Right lobe of liver (tissue), 6 donors: Measurements from ENCODE around the gene FCGR3B. TPM values are rescaled to one million over a fixed set of nuclear protein-coding genes. Genes with fewer than 3 reads are reported as not detected.
"Not testable (repeated sequence)": the region's sequence is repeated elsewhere in the genome, so short reads cannot be mapped to it uniquely, and the experiment has no call there.

ENCODE experiments used
- ATAC-seq, 4 donors: fragments of 200-7000 bp; cut with Tn5 transposase; one replicate each; pipeline ENCODE4 v1.9.1; 2020; ENCODE audit warnings: mild to moderate bottlenecking in 4 of 4, moderate library complexity in 4 of 4
- DNase-seq, 3 donors: peaks; one replicate each; pipeline ENCODE4 v3.0.0-alpha.2; 2020
- H3K27ac ChIP-seq, 3 donors: fragments of 200-600 bp; one replicate each; pipeline ENCODE4 v1.8.0; 2022
- H3K27me3 ChIP-seq, 2 donors: fragments of 200-600 bp; one replicate each; pipeline ENCODE4 v1.8.0; 2022
- H3K36me3 ChIP-seq, 4 donors: fragments of 200-600 bp; sonication (generic) in 1 of 4; one replicate each; pipeline versions ENCODE4 v1.5.1 to v1.8.0; 2017 to 2022; ENCODE audit warnings: control low read depth in 1 of 4
- H3K4me1 ChIP-seq, 4 donors: fragments of 200-600 bp; sonication (generic) in 1 of 4; one replicate each; pipeline versions ENCODE4 v1.5.1 to v1.8.0; 2017 to 2022; ENCODE audit warnings: control low read depth in 1 of 4
- H3K4me3 ChIP-seq, 3 donors: fragments of 200-600 bp; one replicate each; pipeline ENCODE4 v1.8.0; 2022
- H3K9me3 ChIP-seq, 4 donors: fragments of 200-600 bp; sonication (generic) in 1 of 4; one replicate each; pipeline versions ENCODE4 v1.5.1 to v1.8.0; 2017 to 2022; ENCODE audit warnings: control low read depth in 1 of 4
- WGBS: methylation state at CpG from one replicate; pipeline ENCODE4 v1.1.6; 2018; ENCODE audit warnings: low coverage, low lambda C conversion rate; ENCODE audit not compliant: insufficient coverage; ENCODE audit errors: missing lambda C conversion rate; 5-methylcytosine and 5-hydroxymethylcytosine counted together
- intact Hi-C, 2 donors: fragments of 100-400 bp; cut with DNase I; formaldehyde crosslinking; loops; one replicate each; pipeline versions ENCODE4 v1.11.2 to v1.14.1; 2022
- total RNA-seq, 6 experiments: library from RNA; depleted of rRNA in 2 of 6; stranded (reverse); fragments of >200 nt in 2 of 6; fragmentation: NEBNext Ultra II Directional in 3 of 6; extraction: Animal tissue kit (Norgen Biotek cat#: 25700) in 3 of 6; gene quantifications; one replicate each; pipeline versions ENCODE4 v1.1.0 to v1.2.4, GENCODE V29; 2016 to 2023
- donor health status: DM: no; HTN: yes; CAD: no.
- donor health status: DM: no; HTN: no; CAD: no.
- donor health status: DM: no; HTN: no; CAD: no.
- donor health status: DM: no; HTN: yes; CAD: no.
- donor health status: DM: no; HTN: yes; CAD: no.

The FCGR3B gene
- total RNA-seq, 6 experiments from 2014 or later, result 1.7 to 14.3 (median 3.6) TPM

GRCh38 chr1:161593092-161593755 is 37.8 kb downstream of the FCGR3B start:
- H3K27ac ChIP-seq, intact Hi-C loops, ATAC-seq, H3K27me3 ChIP-seq, H3K36me3 ChIP-seq, H3K4me1 ChIP-seq, H3K4me3 ChIP-seq, H3K9me3 ChIP-seq: not testable (repeated sequence)
- DNase-seq, result peak in 1 of 3 donors; percentile 42
- 80% methylated on average over 1 of the region's 11 CpGs for WGBS

- 75% methylated on average over 1 of the region's 3 CpGs for WGBS
- DNase-seq, H3K27ac ChIP-seq, intact Hi-C loops, H3K27me3 ChIP-seq, H3K4me3 ChIP-seq, H3K4me1 ChIP-seq, ATAC-seq, H3K36me3 ChIP-seq, H3K9me3 ChIP-seq: not testable (repeated sequence)
Observed at GRCh38 chr1:161592586-161592985, 38.4 kb downstream of the FCGR3B start.

GRCh38 chr1:161589920-161590319 is 41.1 kb downstream of the FCGR3B start:
- DNase-seq, H3K27ac ChIP-seq, H3K9me3 ChIP-seq, H3K36me3 ChIP-seq, ATAC-seq, H3K27me3 ChIP-seq, H3K4me3 ChIP-seq, intact Hi-C loops, H3K4me1 ChIP-seq: not testable (repeated sequence)
- WGBS, result 80% methylated on average over 1 of the region's 6 CpGs

GRCh38 chr1:161589365-161589764 is 41.6 kb downstream of the FCGR3B start:
- H3K4me1 ChIP-seq, H3K27ac ChIP-seq, intact Hi-C loops, DNase-seq, H3K4me3 ChIP-seq, H3K27me3 ChIP-seq, H3K36me3 ChIP-seq, ATAC-seq, H3K9me3 ChIP-seq: not testable (repeated sequence)
- 96% methylated on average over 4 of the region's 8 CpGs for WGBS

- intact Hi-C loops, H3K9me3 ChIP-seq, H3K4me1 ChIP-seq, H3K4me3 ChIP-seq, H3K27me3 ChIP-seq, DNase-seq, H3K27ac ChIP-seq, H3K36me3 ChIP-seq: not testable (repeated sequence)
- ATAC-seq, result peak in 3 of 4 donors; percentile 9 to 55 (median 34)
- WGBS, result no CpG with 5 or more reads among the region's 6 CpGs
Observed at GRCh38 chr1:161588596-161588995, 42.4 kb downstream of the FCGR3B start.

GRCh38 chr1:161582882-161583281 is 48.1 kb downstream of the FCGR3B start:
- H3K27ac ChIP-seq, H3K4me3 ChIP-seq, H3K9me3 ChIP-seq, intact Hi-C loops, DNase-seq, H3K27me3 ChIP-seq, H3K4me1 ChIP-seq, H3K36me3 ChIP-seq: not testable (repeated sequence)
- no CpG with 5 or more reads among the region's 4 CpGs for WGBS
- ATAC-seq, result peak; percentile 77 to 89 (median 82)

- H3K36me3 ChIP-seq, H3K4me1 ChIP-seq, intact Hi-C loops, H3K27me3 ChIP-seq, H3K9me3 ChIP-seq, DNase-seq, H3K4me3 ChIP-seq, H3K27ac ChIP-seq: not testable (repeated sequence)
- ATAC-seq, result peak; percentile 19 to 59 (median 29)
- WGBS, result no CpG with 5 or more reads among the region's 4 CpGs
Observed at GRCh38 chr1:161580879-161581537, 50.0 kb downstream of the FCGR3B start.

GRCh38 chr1:161579856-161580507 is 51.0 kb downstream of the FCGR3B start:
- H3K9me3 ChIP-seq, DNase-seq, H3K4me3 ChIP-seq, H3K27ac ChIP-seq, H3K27me3 ChIP-seq, H3K36me3 ChIP-seq, intact Hi-C loops, H3K4me1 ChIP-seq: not testable (repeated sequence)
- WGBS, result no CpG with 5 or more reads among the region's 8 CpGs
- ATAC-seq, result peak in 1 of 4 donors; percentile 35

GRCh38 chr1:161576676-161577075 is 54.3 kb downstream of the FCGR3B start:
- DNase-seq, H3K9me3 ChIP-seq, H3K27ac ChIP-seq, H3K4me3 ChIP-seq, intact Hi-C loops, H3K27me3 ChIP-seq, H3K4me1 ChIP-seq, H3K36me3 ChIP-seq: not testable (repeated sequence)
- peak in 3 of 4 donors; percentile 53 to 58 (median 57) for ATAC-seq
